NCI-H2081 (cell line): ENCODE data around the gene B4GALT5.
A peak's percentile ranks its signal among the peaks of the same experiment; 100 is the strongest.
"Not testable (repeated sequence)": the region's sequence is repeated elsewhere in the genome, so short reads cannot be mapped to it uniquely, and the experiment has no call there.

Source experiments
- DNase-seq, 2 experiments: peaks; one replicate each; lab custom pipeline; 2025; lab: John Stamatoyannopoulos, UW

The B4GALT5 gene

DNA sequence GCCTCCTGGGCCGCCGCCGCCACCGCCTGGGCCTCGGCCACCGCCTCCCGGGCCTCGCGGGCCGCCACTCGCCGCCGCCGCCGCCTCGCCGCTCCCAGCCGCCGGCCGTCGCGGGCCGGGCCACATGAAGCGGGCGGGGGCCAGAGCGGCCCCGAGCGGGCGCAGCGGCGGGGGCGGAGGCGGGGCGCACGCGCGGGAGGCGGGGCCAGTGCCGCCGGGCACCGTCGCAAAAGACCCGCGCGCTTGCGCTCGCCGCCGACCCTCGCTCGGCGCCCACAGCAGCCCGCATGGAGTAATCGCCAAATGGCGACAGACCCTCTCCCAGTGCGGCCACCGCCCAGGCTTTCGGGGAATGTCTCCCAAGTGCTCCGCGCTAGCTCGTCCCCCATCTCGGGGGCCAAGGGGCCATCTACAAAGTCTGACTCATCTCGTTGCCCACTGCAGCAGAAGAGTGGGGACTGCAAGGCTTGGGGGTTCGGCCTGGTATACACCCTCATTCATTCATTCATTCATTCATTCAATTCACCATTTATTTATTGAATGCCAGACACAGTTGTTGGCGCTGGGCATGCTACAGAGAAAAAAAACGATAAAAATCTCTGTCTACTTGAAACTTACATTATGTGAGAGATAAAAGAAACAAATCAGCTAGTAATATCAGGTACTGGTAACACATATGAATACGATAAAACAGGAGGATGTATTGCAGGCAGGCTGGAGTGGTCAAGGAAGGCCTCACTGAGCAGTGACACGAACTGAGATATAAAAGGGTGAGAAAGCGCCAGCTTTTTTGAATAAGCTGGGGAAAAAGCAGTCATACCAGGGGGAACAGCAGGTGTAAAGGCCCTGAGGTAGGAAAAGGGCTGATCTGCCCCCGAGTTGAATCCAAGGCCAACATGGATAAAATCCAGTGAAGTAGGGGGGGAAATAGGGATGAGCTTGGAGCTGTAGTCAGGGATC, at the start of gene B4GALT5:
TSS of gene B4GALT5 (minus strand) at position 126 of the 960 bp plus-strand sequence. CDS start 188 bp downstream, outside the sequence.
- peak; percentile 57 to 83 for DNase-seq

DNA sequence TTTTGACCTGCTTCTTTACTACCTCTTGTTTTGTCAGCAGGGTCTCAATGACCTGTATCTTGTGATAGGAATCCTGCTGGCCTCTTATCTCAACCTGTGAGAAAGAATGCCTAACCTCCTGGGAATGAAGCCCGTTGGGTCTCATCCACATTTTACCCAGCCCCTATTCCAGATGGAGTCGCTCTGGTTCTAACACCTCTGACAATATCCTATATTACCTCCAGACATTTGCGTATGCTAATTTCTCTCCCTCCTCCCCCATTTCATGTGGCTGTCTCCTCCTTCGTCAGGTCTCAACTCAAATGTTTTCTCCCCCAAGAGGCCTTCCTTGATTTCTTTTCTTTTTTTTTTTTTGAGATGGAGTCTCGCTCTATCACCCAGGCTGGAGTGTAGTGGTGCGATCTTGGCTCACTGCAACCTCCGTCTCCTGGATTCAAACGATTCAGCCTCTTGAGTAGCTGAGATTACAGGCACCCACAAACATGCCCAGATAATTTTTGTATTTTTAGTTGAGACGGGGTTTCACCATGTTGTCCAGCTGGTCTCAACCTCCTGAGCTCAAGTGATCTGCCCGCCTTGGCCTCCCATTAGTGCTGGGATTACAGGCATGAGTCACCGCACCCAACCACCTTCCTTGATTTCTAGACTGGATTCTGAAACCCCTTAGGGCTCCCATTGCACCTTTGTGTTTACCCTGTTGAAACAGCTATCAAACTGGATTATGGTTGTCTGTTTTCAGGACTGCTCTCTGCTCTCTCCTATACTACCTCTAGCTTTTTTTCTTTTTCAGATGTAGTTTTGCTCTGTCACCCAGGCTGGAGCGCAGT, 49.5 kb upstream of the B4GALT5 start:
- no peak for DNase-seq

- DNase-seq: not testable (repeated sequence)
Observed at GRCh38 chr20:49761888-49762287, 48.2 kb upstream of the B4GALT5 start.

DNA sequence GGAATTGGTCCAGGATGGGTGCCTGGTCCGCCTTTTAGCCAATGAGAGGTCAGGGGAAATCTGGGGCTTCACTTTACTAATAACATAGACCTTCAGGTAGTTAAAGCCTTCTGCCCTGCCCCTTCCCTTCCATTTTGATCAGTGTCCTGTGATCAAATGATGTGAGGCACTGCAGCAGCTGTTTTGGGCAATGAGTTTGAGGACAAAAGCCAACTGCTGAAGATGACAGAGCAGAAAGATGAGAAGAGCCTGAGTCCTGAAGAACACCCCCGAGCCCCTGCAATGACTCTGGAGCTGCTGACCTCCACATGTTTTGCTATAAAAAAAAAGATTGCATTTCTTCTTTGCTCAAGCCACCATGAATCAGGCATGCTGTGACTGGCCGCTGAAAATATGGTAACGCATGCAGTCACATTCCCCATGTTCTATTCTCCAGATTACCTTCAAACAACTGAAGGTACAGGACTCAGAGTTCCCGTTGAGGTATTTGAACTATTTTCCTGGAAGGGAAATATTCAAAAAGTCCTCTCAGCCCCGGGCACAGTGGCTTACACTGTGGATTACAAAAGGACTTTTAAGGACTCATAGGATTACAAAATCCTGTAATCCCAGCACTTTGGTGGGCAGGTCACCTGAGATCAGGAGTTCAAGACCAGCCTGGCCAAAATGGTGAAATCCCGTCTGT, 45.7 kb upstream of the B4GALT5 start:
- no peak for DNase-seq

- no peak for DNase-seq
Observed at GRCh38 chr20:49758781-49759180, 45.1 kb upstream of the B4GALT5 start.

DNA sequence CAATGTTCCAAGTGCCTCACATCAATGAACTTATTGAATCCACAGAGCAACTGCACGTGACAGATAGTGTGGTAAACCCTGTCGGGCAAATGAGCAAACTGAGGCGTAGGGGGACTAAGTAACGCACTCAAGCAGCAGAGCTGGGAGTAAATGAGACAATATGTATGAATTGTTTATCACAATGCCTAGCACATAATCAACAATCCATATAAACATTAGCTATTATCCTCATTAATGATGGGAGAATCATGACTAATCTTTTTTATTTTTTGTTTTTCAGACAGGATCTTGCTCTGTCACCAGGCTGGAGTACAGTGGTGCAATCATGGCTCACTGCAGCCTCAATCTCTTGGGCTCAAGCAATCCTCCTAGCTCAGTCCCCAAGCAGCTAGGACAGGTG, 43.9 kb upstream of the B4GALT5 start:
- DNase-seq: no peak

DNA sequence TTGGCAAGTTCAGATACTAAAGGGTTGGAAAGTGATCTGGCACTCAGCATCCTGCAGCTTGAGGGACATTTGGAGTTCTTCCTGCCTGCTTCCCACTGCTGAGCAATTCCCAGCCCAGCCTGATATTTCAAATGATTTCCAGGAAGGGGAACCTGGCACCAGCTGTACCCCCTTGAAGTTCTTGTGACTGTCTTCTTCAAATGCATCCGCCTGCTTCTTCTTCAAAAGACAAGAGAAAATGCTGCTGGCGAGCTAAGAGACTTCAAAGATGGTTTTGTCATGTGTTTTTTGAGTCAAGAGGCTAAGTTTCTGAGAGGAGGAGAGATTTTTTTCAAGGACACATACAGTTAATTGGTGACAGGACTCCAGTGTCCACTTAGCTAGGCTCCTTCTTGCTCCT, 42.6 kb upstream of the B4GALT5 start:
- DNase-seq: no peak

- DNase-seq: no peak
Observed at GRCh38 chr20:49754596-49754995, 40.9 kb upstream of the B4GALT5 start.

- no peak for DNase-seq
Observed at GRCh38 chr20:49753133-49753532, 39.5 kb upstream of the B4GALT5 start.

GRCh38 chr20:49752201-49752903, 38.7 kb upstream of the B4GALT5 start:
- DNase-seq: no peak

- DNase-seq: no peak
Observed at GRCh38 chr20:49751397-49751736, 37.7 kb upstream of the B4GALT5 start.

- no peak for DNase-seq
Observed at GRCh38 chr20:49750611-49751396, 37.1 kb upstream of the B4GALT5 start.

- no peak for DNase-seq
Observed at GRCh38 chr20:49749625-49750024, 35.9 kb upstream of the B4GALT5 start.

DNA sequence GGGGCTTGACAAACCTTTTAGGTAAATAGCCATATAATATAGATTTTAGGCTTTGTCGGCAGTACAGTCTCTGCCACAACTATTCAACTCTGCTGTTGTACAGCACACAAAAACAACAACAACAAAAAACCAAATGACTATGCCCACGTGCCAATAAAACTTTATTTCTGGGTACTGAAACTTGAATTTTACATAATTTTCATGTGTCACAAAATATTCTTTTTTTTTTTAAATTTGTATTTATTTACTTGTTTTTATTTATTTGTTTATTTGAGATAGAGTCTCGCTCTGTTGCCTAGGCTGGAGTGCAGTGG, 34.8 kb upstream of the B4GALT5 start:
- DNase-seq: no peak

- DNase-seq: no peak
Observed at GRCh38 chr20:49747707-49748524, 34.2 kb upstream of the B4GALT5 start.

GRCh38 chr20:49742948-49743347, 29.3 kb upstream of the B4GALT5 start:
- DNase-seq: no peak

GRCh38 chr20:49741977-49742376, 28.3 kb upstream of the B4GALT5 start:
- no peak for DNase-seq

DNA sequence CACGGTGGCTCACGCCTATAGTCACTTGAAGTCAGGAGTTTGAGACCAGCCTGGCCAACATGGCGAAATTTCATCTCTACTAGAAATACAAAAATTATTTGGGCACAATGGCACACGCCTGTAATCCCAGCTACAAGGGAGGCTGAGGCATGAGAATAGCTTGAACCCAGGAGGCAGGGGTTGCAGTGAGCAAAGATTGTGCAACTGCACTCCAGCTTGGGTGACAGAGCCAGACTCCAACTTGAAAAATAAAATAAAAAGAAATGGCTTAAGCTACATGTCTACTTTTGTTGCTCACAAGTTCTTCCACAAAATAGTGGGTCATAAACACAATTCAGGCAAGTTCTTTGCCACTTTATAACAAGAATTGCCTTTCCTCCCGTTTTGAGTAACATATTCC, 27.1 kb upstream of the B4GALT5 start:
- no peak for DNase-seq

DNA sequence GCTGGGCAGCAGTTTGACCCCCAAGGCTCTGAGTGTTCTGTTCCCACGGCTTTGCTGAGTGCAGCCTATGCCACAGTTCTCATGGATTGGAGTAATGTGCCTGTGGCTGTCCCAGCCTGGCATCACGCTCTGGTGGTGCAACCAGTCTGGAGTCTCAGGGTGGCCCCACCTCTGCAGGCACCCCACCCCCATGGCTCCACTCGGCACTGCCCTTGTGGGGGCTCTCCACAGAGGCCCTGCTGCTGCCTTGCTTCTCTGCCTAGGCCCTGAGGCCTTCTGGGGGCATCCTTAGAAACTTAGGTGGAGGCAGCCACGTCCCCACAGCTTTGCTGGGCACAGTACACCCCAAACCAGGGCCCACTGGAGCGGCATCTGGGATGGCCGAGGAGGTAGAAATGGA, 25.4 kb upstream of the B4GALT5 start:
- no peak for DNase-seq

GRCh38 chr20:49737260-49737659, 23.6 kb upstream of the B4GALT5 start:
- DNase-seq: no peak
